HEK293 (cell line): ENCODE measurements around the gene MATR3.

ENCODE experiments used
- CTCF ChIA-PET: fragments of 350-600 bp; formaldehyde crosslinking; extraction: SDS; loops from one replicate; lab custom pipeline; 2021; ENCODE audit warnings: antibody characterized with exemption; lab: Yijun Ruan, JAX
- POLR2A ChIA-PET: fragments of 300-600 bp; formaldehyde crosslinking; extraction: SDS; loops from one replicate; lab custom pipeline; 2020; ENCODE audit warnings: antibody characterized with exemption, inconsistent platforms; lab: Yijun Ruan, JAX
- H3K27ac ChIP-seq: fragments of 200-500 bp; sonication (Bioruptor generic); 2 replicates; pipeline ENCODE4 v1.5.1; 2014; ENCODE audit warnings: low read depth, low read length, control low read depth, inconsistent platforms; ENCODE audit errors: extremely low read depth
- H3K36me3 ChIP-seq, 2 experiments: fragments of 200-500 bp in 1 of 2; sonication (Bioruptor generic) in 1 of 2; 1 replicate in 1 of 2; 2 replicates in 1 of 2; pipeline ENCODE4 v1.5.1; 2014 to 2017; ENCODE audit warnings: inconsistent platforms in 2 of 2, low read length in 2 of 2; ENCODE audit not compliant: control insufficient read depth in 2 of 2, insufficient read depth in 1 of 2
- H3K4me1 ChIP-seq: fragments of 200-500 bp; sonication (Bioruptor generic); 2 replicates; pipeline ENCODE4 v1.5.1; 2014; ENCODE audit warnings: mild to moderate bottlenecking, low read length, inconsistent platforms; ENCODE audit not compliant: control insufficient read depth, insufficient read depth
- H3K4me3 ChIP-seq: 2 replicates; pipeline ENCODE4 v1.5.1; 2011; ENCODE audit warnings: low read depth, mild to moderate bottlenecking, control low read depth, low read length, moderate library complexity
- H3K9me3 ChIP-seq: fragments of 200-500 bp; sonication (Bioruptor generic); 2 replicates; pipeline ENCODE4 v1.5.1; 2014; ENCODE audit warnings: low read depth, low read length, inconsistent platforms; ENCODE audit not compliant: control insufficient read depth, insufficient read depth
- GFI1B ChIP-seq: fragments of 450-650 bp; formaldehyde crosslinking; IDR thresholded peaks from 2 replicates; pipeline ENCODE4 v1.5.1; 2016; ENCODE audit warnings: missing biosample characterization, missing genetic modification characterization
- GLIS1 ChIP-seq: fragments of 450-650 bp; formaldehyde crosslinking; IDR thresholded peaks from 2 replicates; pipeline ENCODE4 v1.5.1; 2016; ENCODE audit warnings: missing biosample characterization, missing genetic modification characterization
- ZBTB21 ChIP-seq: fragments of 450-650 bp; formaldehyde crosslinking; IDR thresholded peaks from 2 replicates; pipeline ENCODE4 v1.5.1; 2017; ENCODE audit warnings: missing biosample characterization, missing genetic modification characterization
- ZFP37 ChIP-seq: fragments of 450-650 bp; formaldehyde crosslinking; IDR thresholded peaks from 2 replicates; pipeline ENCODE4 v1.5.1; 2016; ENCODE audit warnings: missing biosample characterization, missing genetic modification characterization
- ZFP69B ChIP-seq: fragments of 450-650 bp; formaldehyde crosslinking; IDR thresholded peaks from 2 replicates; pipeline ENCODE4 v1.5.1; 2016; ENCODE audit warnings: missing biosample characterization, missing genetic modification characterization
- ZNF10 ChIP-seq: fragments of 450-650 bp; formaldehyde crosslinking; IDR thresholded peaks from 2 replicates; pipeline ENCODE4 v1.5.1; 2017; ENCODE audit warnings: missing biosample characterization, missing genetic modification characterization
- ZNF175 ChIP-seq: fragments of 450-650 bp; formaldehyde crosslinking; IDR thresholded peaks from 2 replicates; pipeline ENCODE4 v1.5.1; 2016; ENCODE audit warnings: missing biosample characterization, missing genetic modification characterization
- ZNF324 ChIP-seq: fragments of 450-650 bp; formaldehyde crosslinking; IDR thresholded peaks from 2 replicates; pipeline ENCODE4 v1.5.1; 2016; ENCODE audit warnings: missing biosample characterization, missing genetic modification characterization
- ZNF549 ChIP-seq: fragments of 450-650 bp; IDR thresholded peaks from 2 replicates; pipeline ENCODE4 v1.5.1; 2018; ENCODE audit warnings: missing biosample characterization, missing genetic modification characterization, mild to moderate bottlenecking, inconsistent platforms, moderate library complexity
- ZNF621 ChIP-seq: fragments of 450-650 bp; formaldehyde crosslinking; IDR thresholded peaks from 2 replicates; pipeline ENCODE4 v1.5.1; 2017; ENCODE audit warnings: missing biosample characterization, missing genetic modification characterization
- ZNF654 ChIP-seq: fragments of 450-650 bp; formaldehyde crosslinking; IDR thresholded peaks from 2 replicates; pipeline ENCODE4 v1.5.1; 2016; ENCODE audit warnings: low read depth, missing biosample characterization, missing genetic modification characterization
- ZNF670 ChIP-seq: fragments of 450-650 bp; formaldehyde crosslinking; IDR thresholded peaks from 2 replicates; pipeline ENCODE4 v1.5.1; 2016; ENCODE audit warnings: missing biosample characterization, missing genetic modification characterization, low read depth
- ZNF677 ChIP-seq: fragments of 450-650 bp; IDR thresholded peaks from 2 replicates; pipeline ENCODE4 v1.5.0; 2018; ENCODE audit warnings: missing biosample characterization, mild to moderate bottlenecking, missing genetic modification characterization, moderate library complexity
- ZNF830 ChIP-seq: fragments of 450-650 bp; IDR thresholded peaks from 2 replicates; pipeline ENCODE4 v1.5.0; 2018; ENCODE audit warnings: missing biosample characterization, missing genetic modification characterization, low read depth, mild to moderate bottlenecking, moderate library complexity
- TF ChIP-seq, protein P1 (sequence below): fragments of 450-650 bp; formaldehyde crosslinking; optimal IDR thresholded peaks from 2 replicates; pipeline ENCODE3; 2016; ENCODE audit warnings: missing biosample characterization, mild to moderate bottlenecking, missing genetic modification characterization
- TF ChIP-seq, protein P2 (sequence below): fragments of 450-650 bp; formaldehyde crosslinking; IDR thresholded peaks from 2 replicates; pipeline ENCODE4 v1.5.1; 2016; ENCODE audit warnings: missing biosample characterization, missing genetic modification characterization
- TF ChIP-seq, protein P3 (sequence below): fragments of 450-650 bp; formaldehyde crosslinking; IDR thresholded peaks from 2 replicates; pipeline ENCODE4 v1.5.1; 2016; ENCODE audit warnings: missing biosample characterization, missing genetic modification characterization
- TF ChIP-seq, protein P4 (sequence below): fragments of 450-650 bp; formaldehyde crosslinking; IDR thresholded peaks from 2 replicates; pipeline ENCODE4 v1.5.1; 2016; ENCODE audit warnings: missing biosample characterization, missing genetic modification characterization, borderline replicate concordance
- TF ChIP-seq, protein P5 (sequence below): fragments of 450-650 bp; formaldehyde crosslinking; conservative IDR thresholded peaks from 2 replicates; pipeline ENCODE4 v1.5.1; 2016; ENCODE audit warnings: low read depth, missing biosample characterization, missing genetic modification characterization

MATR3 gene

DNA sequence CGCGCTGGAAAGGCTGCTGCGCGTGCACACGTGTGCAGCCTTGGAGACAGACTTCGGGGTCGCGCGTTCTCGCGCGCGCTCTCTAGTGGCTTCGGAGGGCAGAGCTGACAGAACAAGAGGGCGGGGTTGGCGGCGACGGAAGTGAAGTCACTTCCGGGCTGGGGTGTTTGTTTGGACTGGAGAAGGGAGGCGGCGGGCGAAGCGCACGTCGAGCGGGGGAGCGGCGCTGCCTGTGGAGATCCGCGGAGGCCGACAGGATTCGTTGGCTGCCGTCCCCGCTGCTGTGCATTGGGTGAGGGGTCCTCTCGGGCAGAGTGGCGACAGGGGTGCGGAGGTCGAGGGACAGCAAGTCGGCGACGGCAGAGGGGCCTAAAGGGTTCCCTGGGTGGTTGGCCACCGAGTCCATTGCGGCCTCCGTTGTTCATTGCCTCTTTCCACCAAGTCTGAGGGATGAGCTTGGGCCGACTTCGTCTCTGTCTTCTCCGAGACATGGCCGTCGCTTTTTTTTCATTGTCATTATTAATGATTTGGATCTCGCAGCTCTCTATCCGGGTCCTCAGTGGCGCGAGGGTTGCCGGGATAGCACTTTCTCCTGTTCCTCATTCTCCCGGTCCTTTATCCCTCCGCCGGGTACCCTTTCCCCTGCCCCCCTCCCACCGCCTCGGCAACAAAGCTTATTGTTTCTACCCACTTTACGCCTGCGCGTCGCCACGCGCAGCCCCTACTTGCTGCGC lies 48.3 kb downstream of the MATR3 start, which contains the start of gene PAIP2:
Gene PAIP2 (plus strand): TSS at position 166 of the 734 bp plus-strand sequence. CDS start 21,931 bp downstream, outside the sequence.
- peaks cover 16 to 23% of the 10 kb centered on the region in 2 experiments for H3K36me3 ChIP-seq
- H3K4me1 ChIP-seq: peaks cover 11% of the 10 kb centered on the region
- H3K9me3 ChIP-seq: no peaks in the 10 kb centered on the region
- ChIA-PET POLR2A (interaction anchor here (0.5 to 3.3 kb wide), 31 partner anchors 10 to 1129 kb away, joined by 3 to 62 read pairs (median 5); partner anchors contain the start of genes CDC23, DNAJC18, HSPA9 and MATR3), CTCF (interaction anchor here (0.5 to 1.6 kb wide), 20 partner anchors 8 to 810 kb away, joined by 3 to 7 read pairs (median 3); partner anchors contain the start of gene MATR3)
- H3K27ac ChIP-seq: peak within 1 kb of the TSS; percentile 97
- peak within 1 kb of the TSS; percentile 97 for H3K4me3 ChIP-seq
- TF ChIP-seq, protein P1, sequence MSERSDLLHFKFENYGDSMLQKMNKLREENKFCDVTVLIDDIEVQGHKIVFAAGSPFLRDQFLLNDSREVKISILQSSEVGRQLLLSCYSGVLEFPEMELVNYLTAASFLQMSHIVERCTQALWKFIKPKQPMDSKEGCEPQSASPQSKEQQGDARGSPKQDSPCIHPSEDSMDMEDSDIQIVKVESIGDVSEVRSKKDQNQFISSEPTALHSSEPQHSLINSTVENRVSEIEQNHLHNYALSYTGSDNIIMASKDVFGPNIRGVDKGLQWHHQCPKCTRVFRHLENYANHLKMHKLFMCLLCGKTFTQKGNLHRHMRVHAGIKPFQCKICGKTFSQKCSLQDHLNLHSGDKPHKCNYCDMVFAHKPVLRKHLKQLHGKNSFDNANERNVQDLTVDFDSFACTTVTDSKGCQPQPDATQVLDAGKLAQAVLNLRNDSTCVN (tag by site-specific recombination): peak; percentile 99
- TF ChIP-seq ZNF175 (tag by site-specific recombination) (no peak), ZNF549 (tag by site-specific recombination) (no peak), ZNF677 (tag by site-specific recombination) (no peak), ZFP37 (tag by site-specific recombination) (peak; percentile 95), ZFP69B (tag by site-specific recombination) (peak; percentile 85), ZNF830 (tag by site-specific recombination) (no peak), ZNF670 (tag by site-specific recombination) (no peak), ZNF324 (tag by site-specific recombination) (peak; percentile 99), ZNF10 (tag by site-specific recombination) (no peak), ZNF654 (tag by site-specific recombination) (no peak), GLIS1 (peak; percentile 38), ZBTB21 (peak; percentile 71; the same call in 1 of the 2 replicates), GFI1B (tag by site-specific recombination) (peak; percentile 55; the same call in 1 of the 2 replicates), ZNF621 (tag by site-specific recombination) (no peak)
- TF ChIP-seq, protein P2, sequence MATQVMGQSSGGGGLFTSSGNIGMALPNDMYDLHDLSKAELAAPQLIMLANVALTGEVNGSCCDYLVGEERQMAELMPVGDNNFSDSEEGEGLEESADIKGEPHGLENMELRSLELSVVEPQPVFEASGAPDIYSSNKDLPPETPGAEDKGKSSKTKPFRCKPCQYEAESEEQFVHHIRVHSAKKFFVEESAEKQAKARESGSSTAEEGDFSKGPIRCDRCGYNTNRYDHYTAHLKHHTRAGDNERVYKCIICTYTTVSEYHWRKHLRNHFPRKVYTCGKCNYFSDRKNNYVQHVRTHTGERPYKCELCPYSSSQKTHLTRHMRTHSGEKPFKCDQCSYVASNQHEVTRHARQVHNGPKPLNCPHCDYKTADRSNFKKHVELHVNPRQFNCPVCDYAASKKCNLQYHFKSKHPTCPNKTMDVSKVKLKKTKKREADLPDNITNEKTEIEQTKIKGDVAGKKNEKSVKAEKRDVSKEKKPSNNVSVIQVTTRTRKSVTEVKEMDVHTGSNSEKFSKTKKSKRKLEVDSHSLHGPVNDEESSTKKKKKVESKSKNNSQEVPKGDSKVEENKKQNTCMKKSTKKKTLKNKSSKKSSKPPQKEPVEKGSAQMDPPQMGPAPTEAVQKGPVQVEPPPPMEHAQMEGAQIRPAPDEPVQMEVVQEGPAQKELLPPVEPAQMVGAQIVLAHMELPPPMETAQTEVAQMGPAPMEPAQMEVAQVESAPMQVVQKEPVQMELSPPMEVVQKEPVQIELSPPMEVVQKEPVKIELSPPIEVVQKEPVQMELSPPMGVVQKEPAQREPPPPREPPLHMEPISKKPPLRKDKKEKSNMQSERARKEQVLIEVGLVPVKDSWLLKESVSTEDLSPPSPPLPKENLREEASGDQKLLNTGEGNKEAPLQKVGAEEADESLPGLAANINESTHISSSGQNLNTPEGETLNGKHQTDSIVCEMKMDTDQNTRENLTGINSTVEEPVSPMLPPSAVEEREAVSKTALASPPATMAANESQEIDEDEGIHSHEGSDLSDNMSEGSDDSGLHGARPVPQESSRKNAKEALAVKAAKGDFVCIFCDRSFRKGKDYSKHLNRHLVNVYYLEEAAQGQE (tag by site-specific recombination): peak; percentile 77
- TF ChIP-seq, protein P3, sequence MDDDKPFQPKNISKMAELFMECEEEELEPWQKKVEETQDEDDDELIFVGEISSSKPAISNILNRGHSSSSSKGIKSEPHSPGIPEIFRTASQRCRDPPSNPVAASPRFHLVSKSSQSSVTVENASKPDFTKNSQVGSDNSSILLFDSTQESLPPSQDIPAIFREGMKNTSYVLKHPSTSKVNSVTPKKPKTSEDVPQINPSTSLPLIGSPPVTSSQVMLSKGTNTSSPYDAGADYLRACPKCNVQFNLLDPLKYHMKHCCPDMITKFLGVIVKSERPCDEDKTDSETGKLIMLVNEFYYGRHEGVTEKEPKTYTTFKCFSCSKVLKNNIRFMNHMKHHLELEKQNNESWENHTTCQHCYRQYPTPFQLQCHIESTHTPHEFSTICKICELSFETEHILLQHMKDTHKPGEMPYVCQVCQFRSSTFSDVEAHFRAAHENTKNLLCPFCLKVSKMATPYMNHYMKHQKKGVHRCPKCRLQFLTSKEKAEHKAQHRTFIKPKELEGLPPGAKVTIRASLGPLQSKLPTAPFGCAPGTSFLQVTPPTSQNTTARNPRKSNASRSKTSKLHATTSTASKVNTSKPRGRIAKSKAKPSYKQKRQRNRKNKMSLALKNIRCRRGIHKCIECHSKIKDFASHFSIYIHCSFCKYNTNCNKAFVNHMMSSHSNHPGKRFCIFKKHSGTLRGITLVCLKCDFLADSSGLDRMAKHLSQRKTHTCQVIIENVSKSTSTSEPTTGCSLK (tag by site-specific recombination): no peak
- TF ChIP-seq, protein P4, sequence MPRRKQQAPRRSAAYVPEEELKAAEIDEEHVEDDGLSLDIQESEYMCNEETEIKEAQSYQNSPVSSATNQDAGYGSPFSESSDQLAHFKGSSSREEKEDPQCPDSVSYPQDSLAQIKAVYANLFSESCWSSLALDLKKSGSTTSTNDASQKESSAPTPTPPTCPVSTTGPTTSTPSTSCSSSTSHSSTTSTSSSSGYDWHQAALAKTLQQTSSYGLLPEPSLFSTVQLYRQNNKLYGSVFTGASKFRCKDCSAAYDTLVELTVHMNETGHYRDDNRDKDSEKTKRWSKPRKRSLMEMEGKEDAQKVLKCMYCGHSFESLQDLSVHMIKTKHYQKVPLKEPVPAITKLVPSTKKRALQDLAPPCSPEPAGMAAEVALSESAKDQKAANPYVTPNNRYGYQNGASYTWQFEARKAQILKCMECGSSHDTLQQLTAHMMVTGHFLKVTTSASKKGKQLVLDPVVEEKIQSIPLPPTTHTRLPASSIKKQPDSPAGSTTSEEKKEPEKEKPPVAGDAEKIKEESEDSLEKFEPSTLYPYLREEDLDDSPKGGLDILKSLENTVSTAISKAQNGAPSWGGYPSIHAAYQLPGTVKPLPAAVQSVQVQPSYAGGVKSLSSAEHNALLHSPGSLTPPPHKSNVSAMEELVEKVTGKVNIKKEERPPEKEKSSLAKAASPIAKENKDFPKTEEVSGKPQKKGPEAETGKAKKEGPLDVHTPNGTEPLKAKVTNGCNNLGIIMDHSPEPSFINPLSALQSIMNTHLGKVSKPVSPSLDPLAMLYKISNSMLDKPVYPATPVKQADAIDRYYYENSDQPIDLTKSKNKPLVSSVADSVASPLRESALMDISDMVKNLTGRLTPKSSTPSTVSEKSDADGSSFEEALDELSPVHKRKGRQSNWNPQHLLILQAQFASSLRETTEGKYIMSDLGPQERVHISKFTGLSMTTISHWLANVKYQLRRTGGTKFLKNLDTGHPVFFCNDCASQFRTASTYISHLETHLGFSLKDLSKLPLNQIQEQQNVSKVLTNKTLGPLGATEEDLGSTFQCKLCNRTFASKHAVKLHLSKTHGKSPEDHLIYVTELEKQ: peak; percentile 81
- TF ChIP-seq, protein P5, sequence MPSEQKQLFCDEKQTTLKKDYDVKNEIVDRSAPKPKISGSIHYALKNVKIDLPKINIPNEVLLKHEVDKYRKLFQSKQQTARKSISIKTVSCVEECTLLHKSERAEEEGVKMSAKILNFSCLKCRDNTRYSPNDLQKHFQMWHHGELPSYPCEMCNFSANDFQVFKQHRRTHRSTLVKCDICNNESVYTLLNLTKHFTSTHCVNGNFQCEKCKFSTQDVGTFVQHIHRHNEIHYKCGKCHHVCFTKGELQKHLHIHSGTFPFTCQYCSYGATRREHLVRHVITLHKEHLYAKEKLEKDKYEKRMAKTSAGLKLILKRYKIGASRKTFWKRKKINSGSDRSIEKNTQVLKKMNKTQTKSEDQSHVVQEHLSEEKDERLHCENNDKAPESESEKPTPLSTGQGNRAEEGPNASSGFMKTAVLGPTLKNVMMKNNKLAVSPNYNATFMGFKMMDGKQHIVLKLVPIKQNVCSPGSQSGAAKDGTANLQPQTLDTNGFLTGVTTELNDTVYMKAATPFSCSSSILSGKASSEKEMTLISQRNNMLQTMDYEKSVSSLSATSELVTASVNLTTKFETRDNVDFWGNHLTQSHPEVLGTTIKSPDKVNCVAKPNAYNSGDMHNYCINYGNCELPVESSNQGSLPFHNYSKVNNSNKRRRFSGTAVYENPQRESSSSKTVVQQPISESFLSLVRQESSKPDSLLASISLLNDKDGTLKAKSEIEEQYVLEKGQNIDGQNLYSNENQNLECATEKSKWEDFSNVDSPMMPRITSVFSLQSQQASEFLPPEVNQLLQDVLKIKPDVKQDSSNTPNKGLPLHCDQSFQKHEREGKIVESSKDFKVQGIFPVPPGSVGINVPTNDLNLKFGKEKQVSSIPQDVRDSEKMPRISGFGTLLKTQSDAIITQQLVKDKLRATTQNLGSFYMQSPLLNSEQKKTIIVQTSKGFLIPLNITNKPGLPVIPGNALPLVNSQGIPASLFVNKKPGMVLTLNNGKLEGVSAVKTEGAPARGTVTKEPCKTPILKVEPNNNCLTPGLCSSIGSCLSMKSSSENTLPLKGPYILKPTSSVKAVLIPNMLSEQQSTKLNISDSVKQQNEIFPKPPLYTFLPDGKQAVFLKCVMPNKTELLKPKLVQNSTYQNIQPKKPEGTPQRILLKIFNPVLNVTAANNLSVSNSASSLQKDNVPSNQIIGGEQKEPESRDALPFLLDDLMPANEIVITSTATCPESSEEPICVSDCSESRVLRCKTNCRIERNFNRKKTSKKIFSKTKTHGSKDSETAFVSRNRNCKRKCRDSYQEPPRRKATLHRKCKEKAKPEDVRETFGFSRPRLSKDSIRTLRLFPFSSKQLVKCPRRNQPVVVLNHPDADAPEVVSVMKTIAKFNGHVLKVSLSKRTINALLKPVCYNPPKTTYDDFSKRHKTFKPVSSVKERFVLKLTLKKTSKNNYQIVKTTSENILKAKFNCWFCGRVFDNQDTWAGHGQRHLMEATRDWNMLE: peak; percentile 67
